ENCODE data around the gene MRPS18A.

MRPS18A gene

DNA sequence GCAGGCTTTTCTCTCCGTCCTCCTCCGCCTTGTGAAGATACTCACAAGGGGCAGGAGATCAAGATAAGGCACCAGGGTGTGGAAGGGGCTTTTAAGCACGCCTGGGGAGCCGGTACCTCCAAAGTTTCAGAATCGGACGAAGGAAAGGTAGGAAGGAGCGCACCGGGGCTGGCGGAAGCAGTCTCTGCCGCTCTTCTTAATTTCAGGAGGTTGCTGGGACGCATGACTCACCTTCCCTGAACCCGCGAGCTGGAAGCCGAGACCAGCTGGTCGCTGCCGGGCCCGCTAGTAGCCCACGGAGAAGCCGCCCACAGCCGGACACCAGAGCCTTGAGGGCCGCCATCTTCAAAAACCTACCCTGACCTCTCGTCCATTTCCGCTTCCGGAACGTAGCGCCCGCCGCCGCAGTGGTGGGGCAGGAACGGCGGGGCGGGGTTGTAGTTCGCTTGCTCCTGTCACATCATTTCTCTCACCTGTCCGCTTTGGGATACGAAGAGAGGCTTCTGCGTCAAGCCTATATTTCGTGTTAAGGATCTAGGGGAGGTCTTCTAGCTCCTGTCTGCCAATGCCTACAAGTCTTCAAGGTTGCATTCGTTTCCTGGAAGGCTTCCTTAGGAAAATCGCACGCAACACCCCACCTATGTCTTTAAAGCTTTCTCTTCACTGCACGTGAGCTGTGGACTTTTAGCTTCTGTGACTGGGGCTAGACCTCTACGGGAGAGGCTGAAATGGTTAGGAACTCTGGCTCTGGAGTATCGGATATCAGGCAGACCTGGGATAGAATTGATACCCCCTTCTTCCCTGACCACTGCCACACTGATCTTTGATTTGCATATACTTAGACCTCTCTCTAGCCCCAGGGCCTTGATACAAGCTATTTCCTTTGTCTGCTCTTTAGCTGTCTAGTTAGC is at the start of gene MRPS18A:
TSS of gene MRPS18A (minus strand) at position 355 of the 911 bp plus-strand sequence. CDS start at position 343, 12 bp downstream.
- DNase-seq: peak; percentile 80 to 98 (median 90)
- intact Hi-C loops (cut with DNase I): no loop called here

DNA sequence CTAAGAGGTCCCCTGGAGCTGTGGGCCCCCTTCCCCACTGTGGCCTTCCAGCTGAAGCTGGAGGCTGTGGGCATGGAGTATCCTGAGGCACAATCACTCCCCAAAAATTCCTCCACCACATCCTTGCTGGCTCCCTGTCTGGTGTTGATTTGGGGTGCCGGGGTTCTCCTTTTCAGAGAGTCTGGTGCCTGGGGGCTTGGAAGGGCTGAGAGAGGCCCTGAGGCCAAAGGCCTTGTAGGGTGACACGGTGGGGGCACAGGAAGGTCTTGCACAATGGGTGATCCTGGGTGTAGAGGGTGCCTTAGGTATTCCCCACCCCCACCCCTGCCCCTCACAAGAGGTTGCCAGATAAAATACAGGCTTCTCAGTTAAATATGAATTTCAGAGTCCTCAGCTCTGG is 49.3 kb upstream of the MRPS18A start:
- intact Hi-C loops (cut with DNase I): no loop called here
- DNase-seq: peak in 1 of 10 donors; percentile 48

DNA sequence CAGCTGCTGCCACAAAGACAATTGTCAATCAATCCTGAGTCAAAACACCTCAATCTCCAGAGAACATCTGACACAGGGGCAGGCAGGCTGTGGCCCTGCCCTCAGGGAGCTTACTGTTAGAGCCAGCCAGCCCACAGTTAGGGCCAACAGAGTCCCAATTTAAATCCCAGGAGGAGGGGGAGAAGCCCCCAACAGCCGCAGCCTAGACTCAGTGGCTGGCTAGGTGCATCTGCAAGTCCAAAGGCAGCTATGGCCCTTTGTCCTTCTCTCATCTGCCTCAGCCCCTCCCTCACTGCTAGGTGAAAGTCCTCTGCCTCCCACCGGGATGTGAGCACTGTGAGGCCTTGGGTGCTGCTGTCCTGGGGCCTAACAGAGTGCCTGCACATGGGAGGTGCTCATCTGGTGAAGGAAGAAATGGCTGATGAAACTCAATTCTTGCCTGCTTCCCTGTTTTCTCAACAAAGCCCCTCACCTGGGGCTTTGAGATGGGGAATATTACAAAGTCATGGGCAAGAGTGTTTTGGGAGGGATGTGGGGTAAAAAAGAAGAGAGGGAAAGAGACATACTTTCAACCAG is 48.7 kb upstream of the MRPS18A start:
- DNase-seq: peak in 1 of 10 donors; percentile 51
- intact Hi-C loops (cut with DNase I): no loop called here

DNA sequence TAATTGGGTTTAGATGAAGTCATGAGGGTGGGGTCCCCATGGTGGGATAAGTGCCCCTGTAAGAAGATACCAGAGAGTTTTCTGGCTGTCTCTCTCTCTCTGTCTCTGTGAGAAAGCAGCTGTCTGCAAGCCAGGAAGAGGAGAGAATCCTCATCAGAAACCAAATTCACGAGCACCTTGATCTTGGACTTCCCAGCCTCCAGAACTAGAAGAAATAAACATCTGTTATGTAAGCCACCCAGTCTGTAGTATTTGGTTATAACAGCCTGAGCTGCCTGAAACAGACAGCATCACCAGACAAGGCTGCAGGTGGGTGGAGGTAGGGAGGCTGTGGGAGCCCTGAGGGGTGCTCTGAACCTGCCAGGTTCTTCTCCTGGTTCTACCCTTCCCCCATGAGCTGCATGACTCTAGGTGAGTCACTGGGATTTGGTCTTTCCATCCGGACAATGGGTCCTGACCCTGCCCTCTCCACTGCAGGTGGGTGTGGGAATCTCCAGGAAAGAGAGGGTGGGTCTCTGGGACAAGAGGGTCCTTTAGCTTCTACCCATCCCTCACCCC is 48.1 kb upstream of the MRPS18A start:
- intact Hi-C loops (cut with DNase I): no loop called here
- DNase-seq: no peak

DNA sequence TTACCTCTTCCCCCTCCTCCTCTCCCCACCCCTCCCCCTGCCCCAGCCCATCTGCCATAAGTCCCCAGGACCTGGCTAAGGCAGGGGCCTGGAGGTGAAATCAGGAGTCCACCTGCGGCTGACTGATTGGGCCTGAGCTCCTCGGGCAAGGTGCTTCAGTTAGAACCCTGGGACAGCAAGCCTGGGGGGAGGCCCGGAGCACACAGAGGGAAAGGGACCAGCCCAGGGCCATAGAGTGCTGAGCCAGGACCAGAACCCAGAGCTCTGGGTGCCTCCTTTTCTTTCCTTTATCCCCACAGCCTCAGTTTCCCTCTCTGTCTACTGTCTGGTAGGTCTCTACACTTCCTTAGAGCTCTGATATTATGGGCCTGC is 46.7 kb upstream of the MRPS18A start:
- intact Hi-C loops (cut with DNase I): no loop called here
- peak in 1 of 10 donors; percentile 24 for DNase-seq

DNA sequence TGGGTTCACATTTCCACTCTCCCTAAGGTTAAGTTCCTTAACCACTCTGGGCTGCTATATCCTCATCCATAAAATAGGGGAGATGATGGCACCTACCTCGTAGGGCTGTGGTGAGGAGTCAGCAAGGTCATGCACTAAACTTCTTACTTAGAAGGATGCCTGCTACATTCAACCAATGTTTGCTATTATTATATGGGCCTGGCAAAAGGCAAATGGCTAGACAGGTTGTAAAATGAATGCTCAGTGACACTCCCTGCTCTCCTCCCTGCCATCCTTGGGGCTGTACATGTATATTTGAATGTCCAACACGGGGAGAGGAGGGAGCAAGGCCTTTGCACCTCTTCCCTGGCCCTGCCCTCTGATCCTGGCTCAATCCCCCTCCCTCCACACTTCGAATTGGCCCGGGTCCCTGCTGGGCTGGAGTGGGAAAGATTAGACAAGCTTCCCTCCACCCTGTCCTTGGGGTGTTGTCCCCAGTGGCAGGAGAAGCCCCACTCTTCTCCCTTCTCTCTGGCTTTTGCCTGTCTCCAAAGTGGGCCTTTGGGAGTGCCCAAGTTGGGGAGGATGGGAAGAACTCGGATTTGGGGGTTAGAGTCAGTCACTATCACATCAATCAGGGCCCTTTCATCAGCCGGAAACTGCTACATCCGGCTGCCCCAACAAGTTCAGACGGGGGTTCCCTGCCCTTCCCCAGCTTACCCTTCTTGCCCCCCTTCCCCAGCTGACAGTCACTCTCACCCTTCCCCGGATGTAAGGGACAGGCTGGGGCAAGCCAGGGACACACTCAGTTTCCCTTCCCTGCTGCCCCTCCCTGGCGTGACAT is 46.1 kb upstream of the MRPS18A start:
- intact Hi-C loops (cut with DNase I): no loop called here
- peak in 1 of 10 donors; percentile 20 for DNase-seq

DNA sequence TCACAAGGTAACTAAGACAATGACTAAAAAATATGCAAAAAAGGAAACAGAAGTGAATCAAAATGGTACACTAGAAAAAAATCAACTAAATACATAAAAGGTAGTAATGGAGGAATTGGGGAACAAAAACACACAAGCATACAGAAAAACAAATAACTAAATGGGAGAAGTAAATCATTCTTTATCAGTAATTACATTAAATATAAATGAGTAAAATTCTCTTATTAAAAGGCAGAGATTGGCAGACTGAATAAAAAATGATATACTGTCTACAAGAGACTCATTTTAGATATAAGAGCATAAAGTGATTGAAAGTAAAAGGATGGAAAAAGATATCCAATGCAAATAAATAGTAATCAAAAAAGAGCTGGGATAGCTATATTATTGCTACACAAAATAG is 43.0 kb upstream of the MRPS18A start:
- intact Hi-C loops (cut with DNase I): no loop called here
- no peak for DNase-seq

DNA sequence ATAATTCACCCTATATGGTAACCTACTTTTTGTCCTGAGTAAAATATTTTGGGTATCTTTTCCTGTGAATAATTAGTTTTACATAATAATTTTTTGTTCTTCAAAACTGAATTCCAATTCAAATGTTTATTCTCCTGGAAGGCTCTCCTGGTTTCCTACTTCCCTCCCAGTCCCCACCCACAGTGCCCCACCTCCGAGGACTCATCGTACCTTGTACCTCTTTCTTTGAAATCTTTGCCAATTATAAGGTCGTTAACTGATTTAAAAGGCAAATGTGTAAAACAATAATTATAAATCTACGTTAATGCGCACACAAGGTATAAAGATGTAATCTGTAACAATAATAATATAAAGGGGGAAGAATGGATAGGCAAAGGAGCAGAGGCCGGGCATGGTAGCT is 41.9 kb upstream of the MRPS18A start:
- peak in 1 of 10 donors; percentile 9 for DNase-seq
- intact Hi-C loops (cut with DNase I): no loop called here

DNA sequence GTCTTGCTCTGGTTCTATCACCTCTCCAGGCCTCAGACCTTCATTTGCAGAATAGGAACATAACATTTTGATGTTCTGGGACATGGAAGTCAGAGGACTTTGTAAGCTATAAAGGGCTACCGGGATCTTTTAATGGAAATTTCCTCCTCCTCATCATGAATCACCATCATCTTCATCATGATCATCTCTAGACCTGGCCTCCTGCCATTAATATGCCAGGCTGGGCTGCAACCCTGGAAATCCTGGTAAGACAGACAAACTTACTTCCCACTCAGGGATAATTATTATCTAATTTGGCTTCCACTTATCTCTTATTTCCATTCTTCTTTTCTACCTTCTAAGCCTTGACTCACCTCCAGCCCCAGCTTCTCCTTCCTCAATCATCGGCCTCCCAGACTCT is 41.0 kb upstream of the MRPS18A start:
- intact Hi-C loops (cut with DNase I): no loop called here
- no peak for DNase-seq

DNA sequence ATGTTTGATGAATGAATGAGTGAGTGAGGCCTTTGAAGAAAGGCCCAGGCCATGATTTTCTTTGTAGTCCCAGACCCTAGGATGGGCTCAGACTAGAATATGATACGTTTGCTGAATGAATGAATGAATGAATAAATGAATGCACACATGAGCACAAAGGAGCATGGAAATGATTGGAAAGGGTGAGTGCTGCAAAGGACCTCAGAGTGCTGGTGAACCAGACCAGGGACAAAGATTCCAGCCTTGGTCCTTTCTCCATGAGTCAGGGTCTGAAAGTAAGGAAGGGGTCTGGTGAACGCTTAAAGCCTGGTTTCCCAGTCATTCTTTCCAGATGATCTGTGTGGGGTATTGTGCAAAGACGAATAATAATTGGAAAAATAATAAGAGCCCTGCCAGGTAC is 40.0 kb upstream of the MRPS18A start:
- DNase-seq: no peak
- intact Hi-C loops (cut with DNase I): no loop called here

DNA sequence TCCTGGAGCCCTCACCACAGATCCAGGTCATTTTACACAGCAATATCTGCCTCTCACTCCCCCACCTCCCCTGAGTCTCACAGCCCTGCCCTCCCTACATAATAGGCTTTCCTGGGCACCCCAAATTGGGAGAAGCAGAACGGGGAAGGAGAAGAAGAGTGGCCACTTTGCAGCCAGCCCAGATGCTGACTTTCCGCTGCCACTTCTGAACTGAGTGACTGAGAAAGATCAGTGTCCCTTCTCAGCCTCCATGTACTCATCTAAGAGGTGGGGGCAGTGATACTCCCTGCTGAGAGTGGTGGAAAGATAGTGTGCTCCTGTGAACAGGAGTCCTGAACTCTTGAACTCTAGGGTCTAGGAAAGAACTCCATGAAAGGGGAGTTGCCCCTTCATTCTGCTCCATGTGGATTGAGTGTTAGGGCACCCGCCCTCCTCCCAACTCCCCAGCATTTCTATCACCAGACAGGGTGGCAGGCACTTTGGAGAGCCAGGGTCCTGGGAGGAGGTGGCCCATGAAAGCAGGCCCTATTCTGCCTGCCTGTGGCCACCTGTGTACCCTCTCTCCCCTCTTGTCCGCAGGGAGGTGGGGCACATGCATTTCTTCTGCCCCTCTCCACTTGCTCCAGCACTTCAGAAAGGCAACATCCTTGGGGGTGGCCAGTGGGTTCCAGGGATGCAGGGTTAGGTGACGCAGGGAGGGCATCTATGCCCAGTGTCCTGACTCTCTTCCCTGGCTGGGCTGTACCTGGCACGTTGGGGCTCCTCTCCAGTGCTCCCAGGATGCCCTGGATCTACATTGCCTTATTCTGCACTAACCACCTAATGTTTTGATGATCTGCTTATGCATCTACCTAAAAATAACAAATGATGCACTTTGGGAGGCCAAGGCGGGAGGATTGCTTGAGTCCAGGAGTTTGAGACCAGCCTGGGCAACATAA is 38.3 kb upstream of the MRPS18A start:
- no peak for DNase-seq
- intact Hi-C loops (cut with DNase I): no loop called here

DNA sequence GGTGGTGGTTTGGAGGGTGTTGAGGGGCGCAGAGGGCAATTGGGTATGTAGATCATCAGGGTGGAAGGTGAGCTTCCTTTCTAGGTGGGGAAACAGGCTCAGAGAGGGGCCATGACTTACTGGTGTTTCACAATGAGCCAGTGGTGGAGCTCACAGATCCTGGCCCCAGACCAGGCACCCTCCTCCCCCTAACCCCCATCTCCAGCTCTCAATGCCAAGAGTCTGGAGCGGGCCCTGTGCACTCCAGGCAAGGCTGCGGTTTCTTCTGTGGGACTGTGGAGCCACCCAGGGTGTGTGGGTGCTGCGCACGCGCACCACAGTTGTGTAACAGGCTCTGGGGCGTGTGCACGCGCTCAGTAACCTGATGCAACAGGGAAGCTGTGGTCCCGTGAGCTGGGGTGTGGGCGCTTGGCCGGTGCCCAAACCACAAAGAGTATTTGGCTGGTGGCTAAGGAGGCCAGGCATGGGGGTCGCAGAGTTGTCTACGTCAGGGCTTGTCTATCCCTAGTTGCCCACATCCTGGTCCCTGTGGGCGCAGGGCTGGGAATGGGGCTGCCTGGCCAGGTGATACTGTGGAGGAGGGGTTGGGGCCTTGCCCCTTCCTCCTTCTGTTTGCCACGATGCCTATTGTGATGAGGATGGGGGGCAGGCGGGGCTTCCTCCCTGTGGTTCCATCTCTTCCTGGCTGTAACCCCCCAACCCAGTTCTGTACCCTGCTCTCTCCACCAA is 37.5 kb upstream of the MRPS18A start:
- intact Hi-C loops (cut with DNase I): no loop called here
- DNase-seq: no peak

DNA sequence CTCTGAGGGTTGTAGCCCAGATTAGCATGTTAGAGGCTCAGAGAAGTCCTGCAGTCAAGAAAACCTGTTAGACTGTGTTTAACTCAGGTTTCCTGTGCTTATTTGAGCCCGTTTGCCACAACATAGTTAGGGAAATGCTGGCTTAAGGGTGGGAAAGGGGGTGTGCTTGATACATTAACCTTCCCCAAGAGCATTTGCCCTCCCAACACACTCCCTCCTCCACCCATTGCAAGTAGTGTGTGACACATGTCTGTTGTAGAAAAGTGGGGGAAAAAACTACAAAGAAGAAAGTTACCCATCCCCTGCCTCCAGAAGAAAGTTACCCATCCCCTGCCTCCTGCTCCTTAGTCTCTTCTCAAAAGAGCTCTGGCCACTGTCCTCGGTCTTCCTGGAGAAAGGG is 36.8 kb upstream of the MRPS18A start:
- intact Hi-C loops (cut with DNase I): no loop called here
- no peak for DNase-seq

DNA sequence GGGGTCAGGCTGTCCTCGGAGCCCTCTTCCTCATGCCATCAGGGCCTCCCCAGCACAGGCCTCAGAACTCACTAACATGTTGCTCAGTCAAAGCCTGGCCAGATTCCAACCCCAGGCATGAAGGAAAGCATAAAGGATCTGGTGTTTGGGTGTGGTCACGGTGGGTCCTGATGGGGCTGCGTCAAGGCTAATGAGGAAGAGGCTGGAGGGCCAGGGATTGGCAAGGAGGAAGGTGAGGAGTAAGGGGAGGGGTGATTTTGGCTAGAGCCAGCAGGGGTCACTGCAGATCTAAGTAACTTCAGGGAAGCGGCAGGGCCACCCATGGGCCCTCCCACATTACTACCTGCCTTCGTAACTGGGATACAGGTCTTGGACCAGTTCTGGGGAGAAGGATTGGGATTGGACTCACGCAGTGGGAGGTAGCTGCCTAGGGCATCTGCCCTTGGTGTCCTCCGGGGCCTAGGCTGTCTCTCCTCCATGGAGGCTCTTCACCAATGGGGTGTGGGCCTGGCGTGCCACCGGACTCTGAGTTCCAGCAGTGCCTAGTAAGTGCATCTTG is 36.2 kb upstream of the MRPS18A start:
- intact Hi-C loops (cut with DNase I): no loop called here
- peak in 3 of 10 donors; percentile 17 to 27 (median 19) for DNase-seq

DNA sequence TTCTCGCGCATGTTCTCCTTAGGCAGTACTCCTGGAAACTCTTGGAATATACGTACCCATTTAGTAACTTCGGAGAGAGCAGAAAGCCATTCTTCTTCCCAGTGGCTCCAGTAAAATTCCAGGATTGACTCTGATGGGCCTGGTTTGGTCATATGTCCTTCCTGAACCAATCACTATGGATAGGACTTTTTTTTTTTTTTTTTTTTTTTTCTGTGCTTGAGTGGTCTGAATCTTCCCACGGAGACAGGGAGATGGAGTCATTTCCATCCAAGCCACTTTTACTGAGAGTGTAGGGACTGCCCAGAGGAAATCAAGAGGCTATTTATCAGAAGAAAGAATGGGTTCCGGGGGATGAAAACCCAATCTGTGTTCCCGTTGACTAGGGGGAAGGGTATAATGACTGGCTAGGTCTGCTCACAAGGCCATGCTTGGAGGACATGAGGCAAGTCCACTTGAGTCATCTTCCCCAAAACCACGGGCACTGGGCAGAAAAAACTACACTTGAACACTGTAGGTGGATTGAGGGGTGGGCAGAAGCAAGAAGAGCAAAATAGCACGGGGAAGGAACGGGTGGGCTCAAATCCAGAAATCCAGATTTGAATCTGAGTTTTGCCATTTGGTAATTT is 35.4 kb upstream of the MRPS18A start:
- DNase-seq: no peak
- intact Hi-C loops (cut with DNase I): no loop called here

DNA sequence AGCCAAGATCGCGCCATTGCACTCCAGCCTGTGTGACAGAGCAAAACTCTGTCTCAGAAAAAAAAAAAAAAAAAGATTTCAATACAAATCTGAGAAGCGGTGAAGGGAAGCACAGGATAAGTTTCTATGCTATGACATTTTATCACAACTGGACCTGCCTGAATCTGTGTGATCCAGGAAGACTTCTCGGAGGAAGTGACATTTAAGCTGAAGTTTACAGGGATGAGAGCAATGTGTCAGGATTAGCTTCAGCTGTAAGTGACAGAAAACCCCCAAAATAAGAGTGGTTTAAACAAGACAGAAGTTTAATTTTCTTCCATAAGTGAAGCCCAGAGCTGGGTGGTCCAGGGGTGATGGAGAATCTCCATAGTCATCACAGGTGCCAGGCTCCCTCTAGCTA is 33.4 kb upstream of the MRPS18A start:
- no peak for DNase-seq
- intact Hi-C loops (cut with DNase I): no loop called here

DNA sequence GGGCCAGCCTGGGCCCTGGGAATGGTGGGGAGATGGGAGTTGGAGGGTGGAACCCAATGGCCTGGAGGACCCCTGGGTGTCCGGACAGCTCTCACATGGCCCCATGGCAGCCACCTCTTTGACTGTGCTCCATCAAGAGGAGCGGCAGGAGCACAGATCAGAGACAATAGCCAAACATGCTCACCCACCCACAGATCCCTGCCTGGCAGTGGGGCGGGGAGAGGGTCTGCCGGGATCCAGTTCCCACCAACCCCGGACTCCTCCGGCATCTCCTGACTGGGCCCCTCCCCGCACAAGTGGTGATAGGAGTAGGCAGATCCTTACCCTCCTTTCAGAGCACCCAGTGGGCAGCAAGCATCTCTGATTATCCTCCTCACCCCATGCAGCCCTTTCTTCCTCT is 31.9 kb upstream of the MRPS18A start:
- intact Hi-C loops (cut with DNase I): no loop called here

DNA sequence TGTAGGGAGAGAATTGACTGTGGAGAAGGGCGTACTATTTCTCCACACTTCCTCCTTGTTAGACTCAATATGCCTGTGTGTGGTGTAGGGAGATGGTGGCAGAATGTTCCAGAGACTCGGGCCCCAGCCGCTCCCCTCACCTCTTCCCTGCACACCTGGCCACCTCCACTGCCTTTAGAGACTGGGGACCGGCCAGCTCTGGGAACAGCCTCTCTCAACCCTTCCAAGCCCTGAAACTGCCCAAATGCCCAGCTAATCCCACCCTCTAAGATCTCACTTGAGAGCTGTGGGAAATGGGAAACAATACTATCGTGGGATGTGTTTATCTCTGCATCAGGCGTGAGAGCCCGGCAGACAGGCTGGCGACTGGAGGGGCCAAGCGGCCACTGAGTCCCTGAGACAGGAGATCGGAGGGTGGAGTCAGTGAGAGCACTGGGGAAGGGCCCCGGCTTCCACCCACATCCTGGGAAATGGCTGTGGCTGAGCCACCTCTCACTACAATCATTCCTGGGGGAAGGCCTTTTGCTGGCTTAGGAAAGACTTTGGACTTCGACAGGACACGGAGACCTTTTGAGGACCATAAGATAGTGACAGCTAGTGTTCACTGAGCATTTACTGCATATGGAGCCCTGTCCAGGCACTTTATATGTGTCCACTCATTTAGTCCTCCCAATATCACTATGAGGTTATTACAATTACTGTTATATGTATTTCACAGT is 31.0 kb upstream of the MRPS18A start:
- peak in 1 of 10 donors; percentile 45 for DNase-seq
- intact Hi-C loops (cut with DNase I): no loop called here

More for the DNA sequence above, 31.9 kb upstream of the MRPS18A start:
- DNase-seq: peak in 1 of 10 donors; percentile 67

Data from posterior cingulate gyrus (tissue), 11 donors.